Colonic mucosa (tissue), 4 donors: ENCODE data around the gene TGM4. TPM values are rescaled to one million over a fixed set of nuclear protein-coding genes. Genes with fewer than 3 reads are reported as not detected.

Experiments
- DNase-seq: peaks from one replicate; pipeline ENCODE4 v3.0.0-alpha.2; 2020
- H3K27ac ChIP-seq: fragments of 200-600 bp; one replicate; pipeline ENCODE4 v1.8.0; 2021
- H3K27me3 ChIP-seq: fragments of 200-600 bp; one replicate; pipeline ENCODE4 v1.8.0; 2021
- H3K36me3 ChIP-seq: fragments of 200-600 bp; one replicate; pipeline ENCODE4 v1.8.0; 2021
- H3K4me1 ChIP-seq: fragments of 200-600 bp; one replicate; pipeline ENCODE4 v1.8.0; 2021; ENCODE audit warnings: mild to moderate bottlenecking
- H3K4me3 ChIP-seq: fragments of 200-600 bp; one replicate; pipeline ENCODE4 v1.8.0; 2021
- H3K9ac ChIP-seq, 2 donors: one replicate each; pipeline ENCODE4 v1.7.0; 2013; ENCODE audit warnings: control low read depth in 2 of 2, low read depth in 2 of 2, low read length in 2 of 2
- H3K9me3 ChIP-seq: fragments of 200-600 bp; one replicate; pipeline ENCODE4 v1.8.0; 2021
- intact Hi-C: fragments of 100-400 bp; cut with DNase I; formaldehyde crosslinking; loops from one replicate; pipeline ENCODE4 v1.14.1; 2022
- total RNA-seq, 2 donors: library from RNA; stranded (reverse); fragmentation: NEBNext Ultra II Directional in 1 of 2; extraction: Animal tissue kit (Norgen Biotek cat#: 25700) in 1 of 2; gene quantifications; one replicate each; pipeline ENCODE4 v1.2.1, GENCODE V29; 2021
- TF ChIP-seq, protein P1 (sequence below): fragments of 200-600 bp; IDR thresholded peaks from one replicate; pipeline ENCODE4 v1.8.0; 2022; ENCODE audit warnings: antibody characterized with exemption, mild to moderate bottlenecking
- donor health status: healthy.
- donor health status: DM: no; HTN: no; CAD: no.
- donor health status: DM: no; HTN: no; CAD: no.

TGM4 gene
- total RNA-seq, 2 donors from 2014 or later: not detected

DNA sequence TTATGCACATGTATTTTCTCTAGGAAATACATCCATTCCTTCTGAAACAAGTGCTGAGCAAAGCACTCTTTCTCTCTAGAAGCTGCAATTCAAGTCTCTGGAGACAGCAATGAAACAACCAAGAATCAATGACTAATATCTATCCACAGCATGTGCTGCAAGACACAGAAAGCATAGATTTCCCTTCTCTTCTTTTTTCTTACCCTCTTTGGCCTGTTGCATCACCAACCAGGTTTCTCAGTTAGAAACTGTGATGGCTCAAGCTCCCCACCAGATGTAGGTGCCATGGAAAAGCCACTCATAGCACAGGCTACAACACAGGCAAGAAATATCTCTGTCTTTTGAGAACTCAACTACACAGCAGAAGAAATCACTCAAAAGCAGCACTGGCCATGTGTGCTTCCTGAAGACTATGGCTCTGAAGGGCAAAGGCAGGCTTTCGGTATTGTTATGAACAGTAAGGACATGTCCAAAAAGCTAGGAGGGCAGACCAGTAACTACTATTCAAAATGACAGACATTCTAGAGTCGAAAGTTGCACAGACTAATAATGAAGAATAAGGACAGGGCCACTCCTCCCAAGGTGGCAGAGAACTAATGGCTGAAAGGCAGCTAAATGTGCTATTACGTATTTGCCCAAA is 86.1 kb downstream of the TGM4 start:
- H3K9ac ChIP-seq: no peak overlapping the region
- intact Hi-C loops: no loop called here
- H3K27ac ChIP-seq: no peak overlapping the region
- H3K4me1 ChIP-seq: no peaks in the 10 kb centered on the region
- H3K4me3 ChIP-seq: no peak overlapping the region
- H3K27me3 ChIP-seq: no peaks in the 10 kb centered on the region
- DNase-seq: no peak
- H3K36me3 ChIP-seq: no peaks in the 10 kb centered on the region
- H3K9me3 ChIP-seq: no peaks in the 10 kb centered on the region
- TF ChIP-seq, protein P1, sequence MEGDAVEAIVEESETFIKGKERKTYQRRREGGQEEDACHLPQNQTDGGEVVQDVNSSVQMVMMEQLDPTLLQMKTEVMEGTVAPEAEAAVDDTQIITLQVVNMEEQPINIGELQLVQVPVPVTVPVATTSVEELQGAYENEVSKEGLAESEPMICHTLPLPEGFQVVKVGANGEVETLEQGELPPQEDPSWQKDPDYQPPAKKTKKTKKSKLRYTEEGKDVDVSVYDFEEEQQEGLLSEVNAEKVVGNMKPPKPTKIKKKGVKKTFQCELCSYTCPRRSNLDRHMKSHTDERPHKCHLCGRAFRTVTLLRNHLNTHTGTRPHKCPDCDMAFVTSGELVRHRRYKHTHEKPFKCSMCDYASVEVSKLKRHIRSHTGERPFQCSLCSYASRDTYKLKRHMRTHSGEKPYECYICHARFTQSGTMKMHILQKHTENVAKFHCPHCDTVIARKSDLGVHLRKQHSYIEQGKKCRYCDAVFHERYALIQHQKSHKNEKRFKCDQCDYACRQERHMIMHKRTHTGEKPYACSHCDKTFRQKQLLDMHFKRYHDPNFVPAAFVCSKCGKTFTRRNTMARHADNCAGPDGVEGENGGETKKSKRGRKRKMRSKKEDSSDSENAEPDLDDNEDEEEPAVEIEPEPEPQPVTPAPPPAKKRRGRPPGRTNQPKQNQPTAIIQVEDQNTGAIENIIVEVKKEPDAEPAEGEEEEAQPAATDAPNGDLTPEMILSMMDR: no peak

DNA sequence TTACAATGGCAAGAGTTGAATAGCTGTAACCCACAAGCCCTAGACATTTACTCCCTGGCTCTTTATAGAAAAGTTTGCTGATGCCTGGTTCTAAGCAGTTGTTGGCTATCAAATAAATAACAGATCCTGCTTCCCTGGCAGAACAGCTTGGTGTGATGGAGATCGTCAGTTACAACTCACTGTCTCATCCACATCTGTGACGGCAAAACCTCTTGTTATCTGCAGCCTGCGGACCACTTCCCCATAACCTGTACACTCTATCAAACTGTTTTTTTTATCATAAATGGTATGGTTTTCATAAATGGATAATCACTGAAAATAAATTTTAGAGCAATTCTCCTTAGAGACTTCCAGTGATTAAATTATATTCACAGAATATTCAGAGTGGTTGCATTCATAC is 87.5 kb downstream of the TGM4 start:
- H3K27me3 ChIP-seq: no peaks in the 10 kb centered on the region
- DNase-seq: no peak
- TF ChIP-seq, protein P1: no peak
- H3K27ac ChIP-seq: no peak overlapping the region
- H3K36me3 ChIP-seq: no peaks in the 10 kb centered on the region
- no peaks in the 10 kb centered on the region for H3K9me3 ChIP-seq
- peaks cover 5% of the 10 kb centered on the region for H3K4me1 ChIP-seq
- H3K9ac ChIP-seq: no peak overlapping the region
- intact Hi-C loops: no loop called here
- no peak overlapping the region for H3K4me3 ChIP-seq

DNA sequence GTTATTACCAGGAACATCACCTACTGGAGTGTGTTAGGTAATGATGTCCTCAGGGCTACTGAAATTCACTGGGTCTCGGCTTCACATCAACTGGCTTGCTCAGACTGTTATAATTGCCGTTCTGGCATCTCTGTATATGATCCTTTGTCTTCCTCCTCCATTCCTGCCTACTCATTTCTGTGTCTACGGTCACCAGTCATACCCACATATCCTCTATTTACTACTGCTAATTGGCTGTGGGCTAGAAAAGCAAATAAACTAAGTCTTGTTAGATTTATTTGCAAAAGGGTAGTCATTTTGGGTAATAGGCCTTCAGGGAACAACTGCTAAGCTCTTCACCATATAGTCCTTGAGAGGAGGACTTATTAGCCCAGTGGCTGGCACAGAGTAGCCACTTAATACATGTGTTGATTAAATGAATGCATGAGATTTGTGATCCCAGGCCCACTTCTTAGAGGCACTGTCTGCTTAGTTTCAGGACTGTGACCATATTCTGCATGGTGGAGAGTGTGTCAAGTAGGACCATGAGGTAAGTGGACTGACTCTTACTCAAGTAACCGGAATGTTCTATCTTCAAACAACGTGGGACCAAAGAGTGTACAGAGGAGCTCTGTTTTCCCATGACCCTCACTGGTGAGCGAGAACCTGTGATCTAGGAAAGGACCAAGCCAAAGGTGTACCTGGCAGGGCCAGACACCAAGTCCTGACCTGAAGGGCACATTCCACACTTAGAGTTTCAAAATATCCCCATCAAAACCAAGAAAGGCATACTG is 88.4 kb downstream of the TGM4 start:
- Histone ChIP-seq H3K27ac (no peak overlapping the region), H3K9ac (no peak overlapping the region), H3K9me3 (no peaks in the 10 kb centered on the region), H3K36me3 (no peaks in the 10 kb centered on the region), H3K27me3 (no peaks in the 10 kb centered on the region), H3K4me1 (peaks cover 6% of the 10 kb centered on the region), H3K4me3 (no peak overlapping the region)
- no peak for DNase-seq
- intact Hi-C loops: no loop called here
- TF ChIP-seq, protein P1: no peak

DNA sequence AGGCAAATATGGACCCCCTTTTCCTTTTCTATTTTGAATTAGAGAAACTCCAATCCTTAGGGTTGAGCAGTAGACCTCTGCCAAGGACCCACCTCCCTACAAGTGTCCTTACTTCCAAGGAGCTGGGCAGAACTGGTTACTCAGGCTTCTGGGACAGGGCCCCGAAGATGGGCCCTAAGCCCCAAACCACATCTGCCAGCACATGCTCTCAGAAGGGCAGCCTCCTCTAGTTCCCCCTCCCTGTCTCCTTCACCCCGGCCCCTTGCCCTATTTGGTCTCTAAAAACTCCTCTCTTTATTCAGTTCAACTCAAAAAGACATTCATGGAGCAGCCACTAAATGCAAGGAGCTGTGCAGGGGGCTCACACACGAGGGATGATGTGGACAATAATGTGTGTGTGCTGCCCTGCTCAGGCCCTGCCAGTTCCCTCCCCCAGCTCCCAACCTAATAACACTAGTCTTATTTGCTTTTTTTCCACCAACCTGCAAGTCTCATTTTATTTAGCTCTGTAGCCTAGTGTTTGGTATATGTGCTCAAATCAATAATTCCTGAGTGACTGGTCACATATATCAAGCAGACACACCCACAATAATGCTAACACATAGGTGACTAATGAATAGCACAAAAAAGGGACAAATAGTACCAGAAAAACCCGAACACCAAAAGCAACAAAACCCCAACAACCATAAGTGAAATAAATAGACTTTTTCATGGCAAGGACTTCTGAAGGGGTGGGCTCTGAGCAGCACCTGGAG is 89.3 kb downstream of the TGM4 start:
- Histone ChIP-seq H3K4me1 (peaks cover 14% of the 10 kb centered on the region), H3K4me3 (no peak overlapping the region), H3K9me3 (no peaks in the 10 kb centered on the region), H3K27ac (no peak overlapping the region), H3K9ac (no peak overlapping the region), H3K27me3 (no peaks in the 10 kb centered on the region), H3K36me3 (no peaks in the 10 kb centered on the region)
- TF ChIP-seq, protein P1: no peak
- no peak for DNase-seq
- intact Hi-C loops: no loop called here

Other genes starting within 250 kb of the TGM4 start
- 10 to 100 TPM; 10.5 to 13.5 TPM for gene ZNF197, start 249.6 kb upstream of the TGM4 start, total RNA-seq
- 1 to 10 TPM; 6.6 to 7.4 TPM for gene ZNF35, start 225.9 kb upstream of the TGM4 start, total RNA-seq
- 1 to 10 TPM; 3.3 to 3.5 TPM for gene ZNF502, start 161.9 kb upstream of the TGM4 start, total RNA-seq
- 1 to 10 TPM; 3.0 TPM for gene ZNF501, start 145.0 kb upstream of the TGM4 start, total RNA-seq
- gene KIAA1143, start 113.0 kb upstream of the TGM4 start, total RNA-seq: 10 to 100 TPM; 15.8 to 24.3 TPM
- gene KIF15, start 112.8 kb upstream of the TGM4 start, total RNA-seq: 10 to 100 TPM in 1 of 2 donors, 1 to 10 TPM in 1; 5.9 to 21.3 TPM
- gene TMEM42, start 12.7 kb upstream of the TGM4 start, total RNA-seq: 1 to 10 TPM; 7.3 to 10.0 TPM
- 100 to 1,000 TPM; 152 to 162 TPM for gene ZDHHC3, start 101.6 kb downstream of the TGM4 start, total RNA-seq
- 10 to 100 TPM; 24.9 to 35.6 TPM for gene EXOSC7, start 101.6 kb downstream of the TGM4 start, total RNA-seq
- 10 to 100 TPM in 1 of 2 donors, 1 to 10 TPM in 1; 9.6 to 28.9 TPM for gene CLEC3B, start 151.7 kb downstream of the TGM4 start, total RNA-seq